Epithelial cell of proximal tubule (primary cell): ENCODE measurements around the gene KLHL36. TPM values are rescaled to one million over a fixed set of nuclear protein-coding genes. Genes with fewer than 3 reads are reported as not detected.
"Not testable (repeated sequence)": the region's sequence is repeated elsewhere in the genome, so short reads cannot be mapped to it uniquely, and the experiment has no call there.

ENCODE experiments used
- DNase-seq: peaks from one replicate; pipeline ENCODE4 v3.0.0-alpha.2; 2011; ENCODE audit warnings: low read depth
- H3K4me3 ChIP-seq: 2 replicates; pipeline ENCODE4 v1.5.1; 2011; ENCODE audit warnings: low read depth, mild to moderate bottlenecking, low read length
- total RNA-seq: library from RNA; depleted of rRNA; stranded (reverse); fragments of >200 nt; gene quantifications from 2 replicates; pipeline ENCODE4 v1.2.3, GENCODE V29; 2015
- TF ChIP-seq, protein P1 (sequence below): conservative IDR thresholded peaks from 2 replicates; pipeline ENCODE4 v1.5.1; 2012; ENCODE audit warnings: low read depth, mild to moderate bottlenecking, low read length

Gene KLHL36
- total RNA-seq, 1 donor from 2014 or later = 65.7 TPM

DNA sequence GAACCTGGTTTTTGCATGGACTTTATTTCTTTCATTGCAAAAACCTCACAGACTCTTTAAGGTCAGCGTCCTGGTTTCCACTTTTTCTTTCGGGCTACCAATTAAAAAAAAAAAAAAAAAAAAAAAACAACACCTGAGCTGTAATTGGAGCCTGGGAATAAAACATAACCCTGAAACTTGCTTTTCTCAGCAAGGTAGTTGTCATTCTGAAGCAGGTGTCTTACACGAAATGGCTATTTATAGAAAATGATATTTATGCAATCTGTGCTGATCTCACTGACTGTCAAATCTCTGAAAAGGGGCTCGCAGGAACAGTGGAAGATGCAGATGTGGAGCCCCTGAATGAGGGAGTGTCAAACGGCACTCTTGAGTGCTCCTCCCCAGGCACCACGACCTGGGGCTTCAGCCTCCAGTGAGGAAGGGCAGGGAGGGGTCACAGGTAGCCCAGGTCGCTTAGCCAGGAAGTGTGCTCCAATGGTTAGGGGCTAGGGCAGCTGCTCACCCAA lies 20.0 kb upstream of the KLHL36 start:
- H3K4me3 ChIP-seq = no peak overlapping the region
- DNase-seq = no peak
- TF ChIP-seq, protein P1, sequence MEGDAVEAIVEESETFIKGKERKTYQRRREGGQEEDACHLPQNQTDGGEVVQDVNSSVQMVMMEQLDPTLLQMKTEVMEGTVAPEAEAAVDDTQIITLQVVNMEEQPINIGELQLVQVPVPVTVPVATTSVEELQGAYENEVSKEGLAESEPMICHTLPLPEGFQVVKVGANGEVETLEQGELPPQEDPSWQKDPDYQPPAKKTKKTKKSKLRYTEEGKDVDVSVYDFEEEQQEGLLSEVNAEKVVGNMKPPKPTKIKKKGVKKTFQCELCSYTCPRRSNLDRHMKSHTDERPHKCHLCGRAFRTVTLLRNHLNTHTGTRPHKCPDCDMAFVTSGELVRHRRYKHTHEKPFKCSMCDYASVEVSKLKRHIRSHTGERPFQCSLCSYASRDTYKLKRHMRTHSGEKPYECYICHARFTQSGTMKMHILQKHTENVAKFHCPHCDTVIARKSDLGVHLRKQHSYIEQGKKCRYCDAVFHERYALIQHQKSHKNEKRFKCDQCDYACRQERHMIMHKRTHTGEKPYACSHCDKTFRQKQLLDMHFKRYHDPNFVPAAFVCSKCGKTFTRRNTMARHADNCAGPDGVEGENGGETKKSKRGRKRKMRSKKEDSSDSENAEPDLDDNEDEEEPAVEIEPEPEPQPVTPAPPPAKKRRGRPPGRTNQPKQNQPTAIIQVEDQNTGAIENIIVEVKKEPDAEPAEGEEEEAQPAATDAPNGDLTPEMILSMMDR = no peak

DNA sequence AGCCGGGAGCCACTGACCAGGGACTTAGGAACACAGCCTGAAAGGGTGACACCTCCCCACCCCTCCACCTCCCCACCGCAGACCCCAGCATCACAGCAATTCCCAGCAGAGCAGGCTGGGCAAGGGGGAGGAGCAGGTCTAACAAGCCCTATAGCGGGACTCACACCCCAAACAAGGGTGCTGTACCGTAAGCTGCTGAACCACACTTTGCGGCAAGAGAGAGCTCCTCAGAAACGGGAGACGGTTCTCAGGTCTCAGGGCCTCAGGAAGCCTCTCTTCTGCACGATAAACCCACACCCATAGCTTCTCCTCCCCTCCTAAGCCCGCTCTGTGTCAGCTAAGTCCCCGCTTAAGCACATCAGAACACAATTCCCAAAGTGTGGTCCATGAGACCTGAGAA lies 18.7 kb upstream of the KLHL36 start:
- no peak overlapping the region for H3K4me3 ChIP-seq
- DNase-seq = no peak
- TF ChIP-seq, protein P1 = no peak

DNA sequence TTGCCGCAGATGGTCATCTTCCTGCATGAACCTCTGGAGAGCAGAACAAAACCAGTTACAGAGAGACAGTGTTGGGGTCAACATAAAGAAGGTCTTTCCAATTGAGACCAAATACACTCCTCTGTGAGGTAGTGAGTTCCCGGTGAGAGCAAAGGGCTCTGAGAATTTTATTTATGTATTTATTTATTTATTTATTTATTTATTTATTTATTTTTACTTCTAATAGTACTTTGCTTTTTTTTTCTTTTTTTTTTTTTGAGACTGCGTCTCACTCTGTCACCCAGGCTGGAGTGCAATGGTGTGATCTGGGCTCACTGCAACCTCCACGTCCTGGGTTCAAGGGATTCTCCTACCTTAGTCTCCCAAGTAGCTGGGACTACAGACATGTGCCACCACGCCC lies 18.3 kb upstream of the KLHL36 start:
- TF ChIP-seq, protein P1 = no peak
- H3K4me3 ChIP-seq = no peak overlapping the region
- no peak for DNase-seq

GRCh38 chr16:84630446-84631152 lies 17.7 kb upstream of the KLHL36 start:
- no peak for DNase-seq
- no peak overlapping the region for H3K4me3 ChIP-seq
- TF ChIP-seq, protein P1 = no peak

GRCh38 chr16:84631153-84631466 lies 17.2 kb upstream of the KLHL36 start:
- TF ChIP-seq, protein P1 = no peak
- no peak overlapping the region for H3K4me3 ChIP-seq

GRCh38 chr16:84631886-84632285 lies 16.4 kb upstream of the KLHL36 start:
- no peak for DNase-seq
- no peak overlapping the region for H3K4me3 ChIP-seq
- TF ChIP-seq, protein P1 = no peak

More at GRCh38 chr16:84631153-84631466, 17.2 kb upstream of the KLHL36 start:
- DNase-seq = no peak

DNA sequence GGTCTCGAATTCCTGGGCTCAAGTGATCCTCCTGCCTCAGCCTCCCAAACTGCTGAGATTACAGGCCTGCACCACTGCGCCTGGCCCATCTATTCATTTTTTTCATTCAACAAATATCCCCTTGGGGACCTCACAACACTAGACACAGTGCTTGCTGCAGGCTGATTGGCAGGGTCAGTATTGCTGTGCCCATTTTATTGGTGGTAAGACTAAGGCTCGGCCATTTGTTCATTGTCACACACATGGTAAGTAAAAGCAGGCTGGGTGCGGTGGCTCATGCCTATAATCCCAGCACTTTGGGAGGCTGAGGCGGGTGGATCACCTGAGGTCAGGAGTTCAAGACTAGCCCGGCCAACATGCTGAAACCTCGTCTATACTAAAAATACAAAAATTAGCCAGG lies 15.4 kb upstream of the KLHL36 start:
- not testable (repeated sequence) for DNase-seq, H3K4me3 ChIP-seq
